ENCODE measurements around the gene CTTN.
"Not testable (repeated sequence)": the region's sequence is repeated elsewhere in the genome, so short reads cannot be mapped to it uniquely, and the experiment has no call there.

The CTTN gene

GRCh38 chr11:70381872-70382861 is 16.2 kb upstream of the CTTN start:
- no peak for DNase-seq (ENCODE audit: low spot score)

GRCh38 chr11:70383664-70384565 is 14.4 kb upstream of the CTTN start:
- DNase-seq (ENCODE audit: low spot score), result no peak

- DNase-seq (ENCODE audit: low spot score), result no peak
These were observed 13.7 kb upstream of the CTTN start for GRCh38 chr11:70384566-70385152.

GRCh38 chr11:70387564-70387963 is 10.8 kb upstream of the CTTN start:
- DNase-seq (ENCODE audit: low spot score), result peak; percentile 1

GRCh38 chr11:70389201-70389600 is 9.1 kb upstream of the CTTN start:
- no peak for DNase-seq (ENCODE audit: low spot score)

DNA sequence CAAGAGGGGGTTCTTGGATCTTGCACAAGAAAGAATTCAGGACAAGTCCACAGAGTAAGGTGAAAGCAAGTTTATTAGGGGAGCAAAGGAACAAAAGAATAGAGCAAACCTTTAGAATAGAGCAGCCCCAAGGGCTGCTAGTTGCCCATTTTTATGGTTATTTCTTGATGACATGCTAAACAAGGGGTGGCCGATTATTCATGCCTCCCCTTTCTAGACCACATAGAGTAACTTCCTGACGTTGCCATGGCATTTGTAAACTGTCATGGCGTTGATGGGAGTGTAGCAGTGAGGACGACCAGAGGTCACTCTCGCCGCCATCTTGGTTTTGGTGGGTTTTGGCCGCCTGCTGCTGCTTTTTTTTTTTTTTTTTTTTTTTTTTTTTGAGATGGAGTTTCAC is 7.4 kb upstream of the CTTN start:
- not testable (repeated sequence) for DNase-seq (ENCODE audit: low spot score)

- DNase-seq (ENCODE audit: low spot score), result no peak
These were observed 3.9 kb upstream of the CTTN start for GRCh38 chr11:70394211-70394950.

- no peak for DNase-seq (ENCODE audit: low spot score)
These were observed 870 bp upstream of the CTTN start for GRCh38 chr11:70397336-70397982.

DNA sequence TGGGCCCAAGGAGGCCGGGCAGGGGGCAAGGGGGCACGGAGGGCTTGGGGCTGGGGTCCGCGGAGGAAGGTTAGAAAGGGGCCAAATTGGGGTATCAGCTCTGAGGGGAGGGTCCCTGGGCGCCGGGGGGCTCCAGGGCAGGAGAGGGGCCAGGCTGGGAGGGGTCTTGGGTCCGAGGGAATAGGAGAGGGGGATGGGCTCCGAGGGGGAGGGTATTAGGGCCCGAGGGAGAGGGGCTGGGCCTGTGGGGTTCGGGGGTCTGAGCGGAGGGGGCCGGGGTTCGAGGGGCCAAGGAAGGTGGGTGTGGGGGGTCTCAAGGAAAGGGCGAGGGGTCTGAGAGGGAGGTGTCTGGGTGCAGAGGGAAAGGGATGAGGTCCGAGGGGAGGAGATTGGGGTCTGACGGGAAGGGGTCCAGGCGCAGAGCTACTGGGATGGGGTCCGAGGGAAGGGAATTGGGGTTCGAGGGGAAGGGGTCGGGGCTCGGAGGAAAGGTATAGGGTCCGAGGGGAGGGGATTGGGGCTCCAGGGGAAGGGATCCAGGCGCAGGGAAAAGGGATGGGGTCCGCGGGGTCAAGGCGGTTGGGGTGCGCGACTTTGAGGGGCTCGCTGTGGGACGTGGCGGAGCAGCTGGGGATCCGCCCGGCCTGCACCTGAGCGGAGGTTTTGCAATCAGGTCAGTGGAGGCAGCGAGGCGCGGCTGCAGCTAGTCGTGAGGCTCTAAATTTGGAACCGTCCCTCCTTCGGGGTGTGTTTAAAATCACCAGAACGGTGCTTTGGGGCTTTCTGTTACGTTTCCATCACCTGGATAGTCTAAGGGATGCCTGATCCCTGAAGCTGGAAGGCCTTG is 728 bp downstream of the CTTN start:
- no peak for DNase-seq (ENCODE audit: low spot score)

GRCh38 chr11:70399681-70400112 is 1.4 kb downstream of the CTTN start:
- DNase-seq (ENCODE audit: low spot score), result no peak

DNA sequence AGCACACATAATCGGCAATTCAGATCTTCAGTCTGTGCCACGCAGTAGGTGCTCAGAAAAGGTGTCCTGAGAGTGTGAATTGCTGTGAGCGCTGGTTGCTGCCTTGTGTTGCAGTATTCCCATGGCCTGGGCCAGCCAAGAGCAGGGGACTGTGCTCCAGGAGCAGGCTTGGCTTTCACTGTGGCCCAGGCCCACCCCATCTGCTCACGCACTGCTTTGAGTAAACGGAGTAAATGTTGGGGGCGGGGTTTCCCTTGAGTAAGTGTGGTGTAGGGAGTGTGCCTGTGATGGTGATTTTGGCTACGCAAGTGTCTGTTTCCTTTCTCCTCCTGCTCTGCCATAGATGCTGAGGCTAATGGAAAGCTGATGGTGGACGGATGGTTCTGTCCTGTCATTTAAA is 2.3 kb downstream of the CTTN start:
- no peak for DNase-seq (ENCODE audit: low spot score)

DNA sequence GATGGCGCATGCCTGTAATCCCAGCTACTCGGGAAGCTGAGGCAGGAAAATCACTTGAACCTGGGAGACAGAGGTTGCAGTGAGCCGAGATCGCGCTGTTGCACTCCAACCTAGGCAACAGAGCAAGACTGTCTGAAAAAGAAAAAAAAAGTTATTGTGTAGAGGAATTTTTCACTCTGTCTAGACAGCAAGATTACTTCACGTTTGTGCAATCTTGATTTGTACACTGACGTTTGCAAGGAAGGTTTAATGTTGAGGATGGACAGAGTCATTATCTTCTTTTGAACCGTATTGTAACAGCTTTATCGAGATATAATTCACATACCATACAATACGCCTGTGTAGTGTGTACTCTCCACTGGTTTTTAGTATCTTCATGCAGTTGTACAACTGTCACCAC is 3.7 kb downstream of the CTTN start:
- no peak for DNase-seq (ENCODE audit: low spot score)

- DNase-seq (ENCODE audit: low spot score), result no peak
These were observed 4.4 kb downstream of the CTTN start for GRCh38 chr11:70402685-70403084.

GRCh38 chr11:70404244-70404643 is 5.9 kb downstream of the CTTN start:
- DNase-seq (ENCODE audit: low spot score), result no peak

DNA sequence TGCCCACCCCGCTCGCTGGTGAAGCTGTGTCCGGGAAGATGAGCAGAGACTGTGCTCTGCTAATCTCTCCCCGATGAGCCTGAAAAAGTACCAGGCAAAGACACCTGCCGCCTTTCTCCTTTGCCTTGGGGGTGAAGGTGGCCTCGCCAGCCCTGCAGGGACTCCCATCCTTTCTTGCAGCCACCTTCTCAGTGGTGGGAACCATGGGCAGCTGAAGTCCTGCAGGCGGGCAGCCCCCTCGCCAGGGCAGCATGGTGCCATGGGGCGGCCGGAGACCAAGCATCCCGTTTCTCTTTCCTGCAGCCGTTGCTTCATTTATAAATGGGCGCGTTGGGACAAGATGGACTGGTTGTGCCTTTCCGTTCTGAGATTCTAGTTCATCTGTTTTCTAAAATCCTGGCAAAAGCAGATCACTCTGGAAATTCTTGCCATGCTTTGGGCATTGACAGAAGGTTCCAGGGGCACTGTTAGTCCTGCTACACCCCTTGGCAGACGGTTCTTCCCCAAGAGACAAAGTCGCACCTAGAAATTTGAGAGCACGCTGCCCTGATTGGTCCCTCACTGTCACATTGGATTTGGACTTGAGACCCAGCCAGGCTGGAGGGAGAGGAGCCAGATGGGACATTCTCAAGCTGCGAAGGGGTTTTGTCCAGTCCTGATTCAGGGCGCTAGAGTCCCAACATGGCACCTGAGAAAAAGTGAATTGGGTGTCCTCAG is 7.5 kb downstream of the CTTN start:
- no peak for DNase-seq (ENCODE audit: low spot score)

DNA sequence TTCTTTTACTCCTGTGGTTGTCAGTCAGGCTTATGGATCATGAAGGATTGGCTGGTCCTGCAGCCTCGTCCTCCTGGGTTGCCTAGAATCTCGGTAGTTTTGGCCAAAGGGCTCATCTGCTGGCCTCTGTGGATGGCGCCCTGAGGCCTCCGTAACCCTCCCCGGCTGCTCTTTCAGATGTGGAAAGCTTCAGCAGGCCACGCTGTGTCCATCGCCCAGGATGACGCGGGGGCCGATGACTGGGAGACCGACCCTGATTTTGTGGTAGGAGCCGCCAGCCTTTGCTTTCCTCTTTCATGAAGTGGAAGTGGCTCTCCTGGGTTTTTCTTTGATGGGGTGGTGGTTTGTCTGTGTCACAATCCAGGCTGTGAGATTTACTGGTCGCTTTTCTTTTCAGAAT is 8.8 kb downstream of the CTTN start:
- no peak for DNase-seq (ENCODE audit: low spot score)

DNA sequence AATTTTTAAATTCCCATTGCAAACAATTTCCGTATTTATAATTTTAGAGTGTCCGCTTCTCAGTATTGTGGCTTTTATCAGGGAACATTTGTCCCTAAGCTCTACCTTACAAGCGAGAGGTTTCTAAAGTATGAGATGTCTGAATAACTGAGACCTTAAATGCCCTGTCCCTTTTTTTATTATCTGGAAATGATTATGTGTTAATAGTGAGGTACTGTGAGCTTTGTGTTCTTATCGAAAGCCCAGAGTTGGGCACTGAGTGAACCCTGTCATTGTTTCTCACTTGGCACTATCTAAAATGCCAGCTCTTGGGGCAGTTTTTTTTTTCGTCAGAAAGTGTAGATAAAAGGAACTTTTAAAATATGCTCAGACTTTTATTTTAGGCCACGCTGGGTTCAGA is 9.5 kb downstream of the CTTN start:
- DNase-seq (ENCODE audit: low spot score), result no peak

DNA sequence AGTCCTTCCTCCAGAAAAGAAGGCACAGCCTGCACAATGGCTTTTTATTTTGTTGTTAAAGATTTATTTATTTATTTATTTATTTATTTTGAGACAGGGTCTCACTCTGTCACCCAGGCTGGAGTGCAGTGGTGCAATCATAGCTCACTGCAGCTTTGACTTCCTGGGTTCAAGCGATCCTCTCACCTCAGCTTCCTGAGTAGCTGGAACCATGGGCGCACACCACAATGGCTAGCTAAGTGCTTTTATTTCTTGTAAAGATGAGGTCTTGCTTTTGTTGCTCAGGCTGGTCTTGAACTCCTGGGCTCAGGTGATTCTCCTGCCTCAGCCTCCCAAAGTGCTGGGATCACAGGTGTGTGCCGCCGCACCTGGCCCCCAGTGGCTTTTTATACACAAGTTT is 10.0 kb downstream of the CTTN start:
- not testable (repeated sequence) for DNase-seq (ENCODE audit: low spot score)

DNA sequence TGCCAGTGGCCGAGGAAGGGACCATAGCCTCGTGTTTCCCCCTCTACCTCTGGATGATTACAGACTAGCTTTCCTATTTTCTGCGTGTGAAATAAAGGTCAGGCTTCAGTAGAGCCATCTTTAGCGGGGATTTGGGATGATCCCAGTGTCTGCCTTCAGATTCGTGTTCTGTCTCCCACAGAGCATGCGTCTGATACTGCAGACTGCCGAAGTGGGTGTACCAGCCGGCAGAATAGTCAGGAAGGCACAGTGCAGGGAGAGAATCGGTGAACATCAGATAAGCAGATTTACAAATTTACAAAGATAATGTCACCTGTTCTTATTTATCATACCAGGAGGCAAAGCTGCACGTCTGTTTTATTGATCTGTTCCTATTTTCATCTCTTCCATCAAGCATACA is 11.1 kb downstream of the CTTN start:
- no peak for DNase-seq (ENCODE audit: low spot score)

DNA sequence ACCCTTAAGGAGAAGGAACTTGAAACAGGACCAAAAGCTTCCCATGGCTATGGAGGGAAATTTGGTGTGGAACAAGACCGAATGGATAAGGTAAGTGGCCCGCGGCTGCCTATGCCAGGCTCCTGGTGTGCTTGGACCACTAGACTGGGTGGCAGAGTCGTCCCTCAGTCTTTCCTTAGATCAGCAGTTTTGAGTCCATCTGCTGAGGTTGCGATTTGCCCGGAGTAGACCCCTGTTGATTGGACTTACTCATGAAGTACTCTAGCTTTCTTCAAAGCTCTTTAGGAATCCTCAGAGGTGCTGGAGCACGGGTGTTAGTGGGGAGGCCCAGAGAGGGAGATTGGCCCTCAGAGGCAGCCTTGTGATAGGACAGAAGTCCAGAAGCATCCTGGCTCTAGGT is 11.5 kb downstream of the CTTN start:
- no peak for DNase-seq (ENCODE audit: low spot score)
